GM12865 (cell line): Measurements from ENCODE around the gene CD84.
A peak's percentile ranks its signal among the peaks of the same experiment; 100 is the strongest.
"Not testable (repeated sequence)": the region's sequence is repeated elsewhere in the genome, so short reads cannot be mapped to it uniquely, and the experiment has no call there.

Experiments
- DNase-seq: peaks from one replicate; pipeline ENCODE4 v3.0.0; 2010; ENCODE audit warnings: low read depth
- H3K4me3 ChIP-seq: 2 replicates; pipeline ENCODE4 v1.5.1; 2011; ENCODE audit warnings: mild to moderate bottlenecking, low read depth, low read length, control low read depth
- CTCF ChIP-seq: IDR thresholded peaks from 2 replicates; pipeline ENCODE4 v1.5.1; 2011; ENCODE audit warnings: low read length, control low read depth, low read depth, inconsistent platforms; ENCODE audit not compliant: insufficient read depth; ENCODE audit errors: missing control alignments

The CD84 gene

GRCh38 chr1:160534823-160535605 lies 44.3 kb downstream of the CD84 start:
- DNase-seq: no peak
- TF ChIP-seq CTCF: no peak
- no peak overlapping the region for H3K4me3 ChIP-seq

GRCh38 chr1:160532557-160532813 lies 46.8 kb downstream of the CD84 start:
- not testable (repeated sequence) for DNase-seq, H3K4me3 ChIP-seq

GRCh38 chr1:160531809-160532556 lies 47.3 kb downstream of the CD84 start:
- not testable (repeated sequence) for DNase-seq, H3K4me3 ChIP-seq

GRCh38 chr1:160529401-160529952 lies 49.8 kb downstream of the CD84 start:
- H3K4me3 ChIP-seq, DNase-seq: not testable (repeated sequence)

- not testable (repeated sequence) for H3K4me3 ChIP-seq, DNase-seq
Measured at GRCh38 chr1:160523789-160524188, 55.5 kb downstream of the CD84 start.

- peak within 1 kb of the TSS; percentile 88 for H3K4me3 ChIP-seq
- no peak for TF ChIP-seq CTCF
- DNase-seq: peak; percentile 80
Measured at GRCh38 chr1:160522622-160523345, 56.5 kb downstream of the CD84 start, which contains the start of gene SLAMF6. Gene SLAMF6 (minus strand): TSS chr1:160523255. CDS start chr1:160523192, 63 bp downstream.

GRCh38 chr1:160522136-160522535 lies 57.2 kb downstream of the CD84 start:
- peak; percentile 31 for DNase-seq
- no peak for TF ChIP-seq CTCF
- H3K4me3 ChIP-seq: peak overlapping the region; percentile 88

GRCh38 chr1:160521554-160521953 lies 57.7 kb downstream of the CD84 start:
- H3K4me3 ChIP-seq: peak overlapping the region; percentile 88
- TF ChIP-seq CTCF: no peak
- peak; percentile 47 for DNase-seq

GRCh38 chr1:160520999-160521398 lies 58.3 kb downstream of the CD84 start:
- no peak for TF ChIP-seq CTCF
- H3K4me3 ChIP-seq: peak overlapping the region; percentile 88
- DNase-seq: peak; percentile 69
